Activated CD8-positive, alpha-beta memory T cell treated with anti-CD3 and anti-CD28 coated beads for 48 hours (primary cell): ENCODE measurements around the gene HDAC9.
"Not testable (repeated sequence)": the region's sequence is repeated elsewhere in the genome, so short reads cannot be mapped to it uniquely, and the experiment has no call there.

Source experiments
- DNase-seq, 3 experiments: peaks; one replicate each; pipeline ENCODE4 v3.0.0-alpha.2; 2020; ENCODE audit warnings: low read depth in 2 of 3, low spot score in 2 of 3

Gene HDAC9

GRCh38 chr7:18996583-18996982 is 501.0 kb downstream of the HDAC9 start:
- no peak for DNase-seq

GRCh38 chr7:18997477-18998150 is 502.1 kb downstream of the HDAC9 start:
- no peak for DNase-seq

- no peak for DNase-seq
Measured at GRCh38 chr7:19000410-19000809, 504.9 kb downstream of the HDAC9 start.

DNA sequence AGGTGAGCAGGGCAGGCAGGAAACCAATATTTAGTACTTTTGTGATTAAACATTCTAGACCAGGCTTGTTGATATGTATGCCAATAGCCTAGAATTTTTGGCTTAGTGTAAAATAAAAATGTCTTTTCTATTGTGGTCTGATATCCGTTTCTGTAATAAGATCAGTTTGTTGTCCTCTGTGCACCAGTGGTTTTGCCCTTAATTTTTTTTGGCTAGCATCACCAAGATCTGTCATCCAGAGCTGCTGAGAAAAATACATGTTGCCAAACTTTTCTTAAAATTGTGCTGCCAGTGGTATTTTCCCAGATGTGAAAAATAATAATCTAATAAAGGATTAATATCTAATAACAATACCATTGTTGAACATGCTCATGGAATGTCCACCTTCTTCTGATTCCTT is 506.3 kb downstream of the HDAC9 start:
- no peak for DNase-seq

GRCh38 chr7:19009241-19009935 is 513.8 kb downstream of the HDAC9 start:
- no peak for DNase-seq

- no peak for DNase-seq
Measured at GRCh38 chr7:19009936-19010280, 514.4 kb downstream of the HDAC9 start.

DNA sequence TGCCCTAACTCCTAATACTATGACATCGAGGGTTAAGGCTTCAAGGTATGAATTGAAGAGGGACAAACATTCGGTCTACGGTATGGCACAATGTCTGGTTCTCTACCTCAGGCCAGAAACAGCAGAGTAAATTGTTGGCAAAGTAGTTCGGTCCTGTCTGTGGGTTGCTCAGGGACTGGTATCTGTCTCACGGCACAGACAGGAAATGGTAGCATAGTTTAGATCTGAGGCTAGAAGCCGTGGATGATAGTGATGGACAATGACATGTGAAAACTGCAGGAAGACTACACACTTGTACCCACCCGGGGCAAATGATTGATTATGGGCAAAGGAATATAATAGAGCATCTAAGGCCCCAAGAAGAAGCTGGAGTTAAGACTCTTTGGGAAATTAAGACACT is 515.7 kb downstream of the HDAC9 start:
- no peak for DNase-seq

DNA sequence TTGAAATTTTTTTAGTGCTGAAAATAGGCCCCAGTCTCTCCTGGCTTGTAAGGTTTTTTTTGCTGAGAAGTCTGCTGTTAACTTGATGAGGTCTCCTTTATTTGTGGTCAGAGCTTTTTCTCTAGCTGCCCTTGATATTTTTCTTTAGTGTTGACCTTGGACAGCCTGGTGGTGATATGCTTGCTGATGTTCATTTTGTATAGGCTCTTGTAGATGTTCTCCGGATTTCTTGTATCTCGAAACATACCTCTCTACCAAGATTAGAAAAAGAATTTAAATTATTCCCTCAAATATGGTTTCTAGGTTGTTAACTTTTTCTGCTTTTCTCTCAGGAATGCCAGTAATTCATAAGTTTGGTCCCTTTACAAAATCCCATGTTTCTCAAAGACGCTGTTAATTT is 519.5 kb downstream of the HDAC9 start:
- DNase-seq, result no peak

DNA sequence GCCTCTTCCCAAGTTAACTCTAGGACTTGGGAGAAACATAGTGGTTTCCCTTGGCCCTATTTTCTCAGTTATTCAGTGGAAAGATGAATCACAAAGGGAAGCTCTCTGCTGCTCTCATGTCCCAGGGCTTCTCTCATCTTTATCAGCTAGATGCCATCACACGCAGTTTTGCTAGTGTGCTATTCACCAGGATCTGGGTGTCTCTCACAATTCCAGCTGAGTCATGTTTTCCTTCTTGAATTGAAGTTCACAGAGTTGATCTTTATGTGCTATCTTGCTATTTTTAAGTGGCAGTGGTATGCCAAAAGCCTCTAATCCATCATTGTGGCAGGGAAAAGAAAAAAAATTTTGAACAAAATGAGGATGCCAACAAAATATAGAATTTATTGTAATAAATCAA is 520.6 kb downstream of the HDAC9 start:
- DNase-seq, result no peak

GRCh38 chr7:19017374-19017773 is 521.8 kb downstream of the HDAC9 start:
- no peak for DNase-seq

- no peak for DNase-seq
Measured at GRCh38 chr7:19020062-19020461, 524.5 kb downstream of the HDAC9 start.

DNA sequence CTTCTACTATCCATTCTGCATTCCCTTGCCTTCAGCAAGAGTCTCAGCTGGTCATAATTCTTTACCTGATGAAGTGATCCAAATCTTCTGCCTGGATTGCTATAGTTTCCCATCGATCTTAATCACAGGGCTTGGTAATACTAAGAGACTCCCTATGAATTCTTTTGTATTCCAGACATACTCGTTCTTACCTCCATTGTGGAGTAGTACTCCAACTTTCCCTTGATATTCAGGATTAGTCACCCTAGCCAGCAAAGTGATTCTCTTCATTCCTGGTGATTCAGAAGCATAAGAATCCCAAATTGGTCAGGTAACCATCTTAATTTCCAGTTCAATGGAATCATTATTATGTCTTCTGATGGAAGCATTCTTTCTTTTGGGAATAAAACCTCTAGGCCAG is 525.2 kb downstream of the HDAC9 start:
- no peak for DNase-seq

- DNase-seq, result no peak
Measured at GRCh38 chr7:19023477-19023876, 527.9 kb downstream of the HDAC9 start.

DNA sequence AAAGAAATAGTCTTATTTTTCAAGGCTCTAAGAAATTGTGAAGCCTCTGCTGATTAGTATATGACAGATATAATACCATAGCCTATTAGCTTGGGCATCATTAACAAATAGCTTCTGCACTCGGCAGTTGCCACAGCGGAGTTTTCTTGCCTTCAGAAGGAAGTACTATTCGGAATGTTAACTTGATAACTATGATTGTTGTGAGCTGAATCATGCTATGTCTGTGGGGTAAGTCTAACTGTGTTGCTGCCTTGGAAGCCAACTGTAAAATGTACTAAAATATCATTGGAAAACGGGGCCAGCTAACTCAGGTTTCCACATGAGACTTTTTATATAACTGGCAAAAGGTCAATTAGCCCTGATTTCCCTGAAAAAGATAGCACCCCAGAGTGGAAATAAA is 528.7 kb downstream of the HDAC9 start:
- DNase-seq, result no peak

- no peak for DNase-seq
Measured at GRCh38 chr7:19026888-19027287, 531.3 kb downstream of the HDAC9 start.

DNA sequence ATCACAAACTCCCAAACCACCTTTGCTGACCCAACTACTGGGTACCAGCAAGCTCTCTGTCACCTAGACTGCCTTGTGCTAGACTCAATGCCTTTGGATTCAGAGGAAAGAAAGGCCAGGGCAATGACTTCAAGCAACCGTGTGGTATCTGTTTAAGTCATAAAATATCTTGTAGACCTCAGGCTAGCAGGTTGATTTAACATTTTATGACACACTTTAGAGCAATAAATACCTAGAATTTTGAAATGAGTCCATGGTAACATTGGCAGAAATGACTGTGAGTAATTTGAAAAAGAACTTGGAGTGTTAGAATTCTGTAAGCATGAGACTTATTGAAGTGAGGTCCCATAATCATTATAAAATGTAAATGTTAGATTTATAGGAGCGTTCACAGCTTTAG is 534.7 kb downstream of the HDAC9 start:
- DNase-seq, result no peak

GRCh38 chr7:19032942-19033341 is 537.4 kb downstream of the HDAC9 start:
- DNase-seq, result not testable (repeated sequence)

- DNase-seq, result no peak
Measured at GRCh38 chr7:19051767-19052375, 556.3 kb downstream of the HDAC9 start.
